Left cardiac atrium (tissue), 4 donors: ENCODE measurements around the gene IRF4. TPM values are rescaled to one million over a fixed set of nuclear protein-coding genes. Genes with fewer than 3 reads are reported as not detected.
A peak's percentile ranks its signal among the peaks of the same experiment; 100 is the strongest.

Experiments
- ATAC-seq, 2 donors: fragments of 200-7000 bp; cut with Tn5 transposase; one replicate each; pipeline ENCODE4 v1.9.1; 2020; ENCODE audit warnings: mild to moderate bottlenecking in 2 of 2, moderate library complexity in 2 of 2
- DNase-seq: peaks from one replicate; pipeline ENCODE4 v3.0.0-alpha.2; 2020
- intact Hi-C, 2 donors: fragments of 100-400 bp; cut with DNase I; formaldehyde crosslinking; loops; one replicate each; pipeline versions ENCODE4 v1.14.1 to v1.15.1; 2022 to 2023
- total RNA-seq, 2 donors: library from RNA; stranded (reverse); fragmentation: NEBNext Ultra II Directional; extraction: Animal tissue kit (Norgen Biotek cat#: 25700); gene quantifications; one replicate each; pipeline ENCODE4 v1.2.1, GENCODE V29; 2021
- donor health status: DM: no; HTN: yes; CAD: no.
- donor health status: DM: no; HTN: yes; CAD: no; lungs with severe emphysema.
- donor health status: DM: yes; HTN: yes; CAD: no.
- donor health status: Dilated cardiomyopathy.

IRF4 gene
- total RNA-seq, 2 donors from 2014 or later: 0.65 to 1.6 TPM

- no peak for ATAC-seq
- no peak for DNase-seq
- intact Hi-C loops: no loop called here
Observed at GRCh38 chr6:378090-378957, 13.2 kb upstream of the IRF4 start.

- DNase-seq (no peak), ATAC-seq (no peak)
- intact Hi-C loops: no loop called here
Observed at GRCh38 chr6:378958-379409, 12.6 kb upstream of the IRF4 start.

- intact Hi-C loops: no loop called here
- ATAC-seq (no peak), DNase-seq (no peak)
Observed at GRCh38 chr6:379410-380181, 12.0 kb upstream of the IRF4 start.

GRCh38 chr6:380234-381218 lies 11.0 kb upstream of the IRF4 start:
- intact Hi-C loops: no loop called here
- ATAC-seq: no peak
- DNase-seq: no peak

GRCh38 chr6:381742-382461 lies 9.7 kb upstream of the IRF4 start:
- DNase-seq (no peak), ATAC-seq (no peak)
- intact Hi-C loops: no loop called here

GRCh38 chr6:382883-383810 lies 8.4 kb upstream of the IRF4 start:
- ATAC-seq (no peak), DNase-seq (no peak)
- intact Hi-C loops: no loop called here

- intact Hi-C loops: no loop called here
- ATAC-seq: no peak
- DNase-seq: no peak
Observed at GRCh38 chr6:383856-384255, 7.7 kb upstream of the IRF4 start.

GRCh38 chr6:384898-385297 lies 6.7 kb upstream of the IRF4 start:
- no peak for DNase-seq
- intact Hi-C loops: no loop called here

GRCh38 chr6:385614-386013 lies 5.9 kb upstream of the IRF4 start:
- intact Hi-C loops: no loop called here
- ATAC-seq: no peak

More at GRCh38 chr6:384898-385297, 6.7 kb upstream of the IRF4 start:
- ATAC-seq: no peak

GRCh38 chr6:386688-387266 lies 4.8 kb upstream of the IRF4 start:
- no peak for DNase-seq
- intact Hi-C loops: no loop called here
- no peak for ATAC-seq

More at GRCh38 chr6:385614-386013, 5.9 kb upstream of the IRF4 start:
- no peak for DNase-seq

GRCh38 chr6:387293-387741 lies 4.2 kb upstream of the IRF4 start:
- intact Hi-C loops: no loop called here
- DNase-seq: no peak

GRCh38 chr6:388202-388903 lies 3.2 kb upstream of the IRF4 start:
- no peak for DNase-seq
- no peak for ATAC-seq
- intact Hi-C loops: no loop called here

More at GRCh38 chr6:387293-387741, 4.2 kb upstream of the IRF4 start:
- peak; percentile 42 to 51 for ATAC-seq

GRCh38 chr6:389143-389542 lies 2.4 kb upstream of the IRF4 start:
- intact Hi-C loops: no loop called here
- no peak for DNase-seq
- no peak for ATAC-seq

GRCh38 chr6:389622-390021 lies 1.9 kb upstream of the IRF4 start:
- ATAC-seq: no peak
- no peak for DNase-seq
- intact Hi-C loops: no loop called here

GRCh38 chr6:390914-391558 lies 516 bp upstream of the IRF4 start:
- intact Hi-C loops: no loop called here
- ATAC-seq (no peak), DNase-seq (no peak)
